ENCODE results near the gene SLC30A4. TPM values are rescaled to one million over a fixed set of nuclear protein-coding genes. Genes with fewer than 3 reads are reported as not detected.
A peak's percentile ranks its signal among the peaks of the same experiment; 100 is the strongest.

The SLC30A4 gene
- total RNA-seq, 1 experiment from 2014 or later: 5.8 TPM

DNA sequence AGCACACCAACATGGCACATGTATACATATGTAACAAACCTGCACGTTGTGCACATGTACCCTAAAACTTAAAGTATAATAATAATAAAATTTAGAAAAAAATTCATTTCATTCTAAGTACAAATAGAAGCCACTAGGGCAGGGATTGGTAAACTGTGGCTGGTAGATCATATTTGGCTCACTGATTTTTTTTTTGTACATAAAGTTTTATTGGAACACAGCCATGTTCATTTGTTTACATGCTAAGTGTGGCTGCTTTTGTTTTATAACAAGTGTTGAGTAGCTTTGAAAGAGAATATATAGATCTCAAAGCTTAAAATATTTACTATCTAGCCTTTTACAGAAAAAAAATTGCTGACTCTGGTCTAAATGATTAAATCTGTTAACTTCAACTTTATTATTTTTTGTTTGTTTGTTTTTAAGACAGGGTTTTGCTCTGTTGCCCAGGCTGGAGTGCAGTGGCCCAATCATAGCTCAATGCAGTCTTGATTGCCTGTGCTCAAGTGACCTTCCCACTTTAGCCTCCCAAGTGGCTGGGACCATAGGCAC lies 32.8 kb downstream of the SLC30A4 start:
- peaks cover 4% of the 10 kb centered on the region; the same call in 1 of the 2 replicates for H3K36me3 ChIP-seq
- no peaks in the 10 kb centered on the region; the same call in 1 of the 2 replicates for H3K9me3 ChIP-seq (replicated peaks)
- DNase-seq (ENCODE audit: low read depth in 1 of 2, low spot score in 2 of 2): no peak
- H3K4me3 ChIP-seq: no peak overlapping the region
- H3K4me1 ChIP-seq (replicated peaks): no peaks in the 10 kb centered on the region
- no peak overlapping the region for H3K27ac ChIP-seq
- no peaks in the 10 kb centered on the region for H3K27me3 ChIP-seq (replicated peaks)

DNA sequence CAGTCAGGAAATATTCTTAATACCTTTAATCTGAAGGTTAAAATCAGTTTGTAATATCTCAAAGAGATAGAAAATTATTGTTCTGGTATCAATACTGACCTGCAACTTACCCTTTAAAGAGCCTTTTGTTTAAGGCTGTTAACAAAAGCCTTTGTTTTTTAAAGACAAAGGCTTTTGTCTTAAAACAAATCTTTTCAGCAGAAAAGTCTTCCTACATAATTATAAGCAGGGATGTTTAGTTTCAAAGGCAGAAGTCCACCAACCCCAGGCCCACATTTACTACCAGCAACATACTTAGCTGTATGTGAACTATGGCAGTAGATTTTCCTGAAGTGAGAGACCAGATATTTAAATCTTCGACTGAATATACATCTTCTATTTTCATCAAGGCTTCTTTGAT lies 36.2 kb downstream of the SLC30A4 start:
- H3K9me3 ChIP-seq (replicated peaks): no peaks in the 10 kb centered on the region; the same call in 1 of the 2 replicates
- no peak overlapping the region for H3K4me3 ChIP-seq
- H3K36me3 ChIP-seq: peaks cover 4% of the 10 kb centered on the region; the same call in 1 of the 2 replicates
- DNase-seq (ENCODE audit: low read depth in 1 of 2, low spot score in 2 of 2): no peak
- H3K27me3 ChIP-seq (replicated peaks): no peaks in the 10 kb centered on the region
- no peak overlapping the region for H3K27ac ChIP-seq
- H3K4me1 ChIP-seq (replicated peaks): no peaks in the 10 kb centered on the region

DNA sequence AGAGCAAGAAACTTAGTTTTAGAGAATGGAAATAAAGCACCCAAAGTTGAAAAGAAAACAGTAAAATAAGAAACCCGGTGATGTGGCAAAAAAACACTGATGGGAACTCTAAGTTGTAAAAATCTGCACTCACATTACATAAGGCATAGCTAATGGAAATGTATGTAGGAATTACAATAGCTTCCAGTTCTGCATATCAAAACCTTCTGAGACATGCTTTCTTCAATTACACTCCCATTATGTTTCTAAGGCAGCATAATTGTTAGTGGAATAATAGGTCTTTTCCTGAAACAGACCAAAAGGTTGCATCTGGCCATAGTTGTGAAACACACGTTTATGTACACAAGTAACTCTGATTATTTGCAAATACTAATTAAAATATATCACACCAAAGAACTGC lies 41.4 kb downstream of the SLC30A4 start:
- no peak overlapping the region for H3K27ac ChIP-seq

DNA sequence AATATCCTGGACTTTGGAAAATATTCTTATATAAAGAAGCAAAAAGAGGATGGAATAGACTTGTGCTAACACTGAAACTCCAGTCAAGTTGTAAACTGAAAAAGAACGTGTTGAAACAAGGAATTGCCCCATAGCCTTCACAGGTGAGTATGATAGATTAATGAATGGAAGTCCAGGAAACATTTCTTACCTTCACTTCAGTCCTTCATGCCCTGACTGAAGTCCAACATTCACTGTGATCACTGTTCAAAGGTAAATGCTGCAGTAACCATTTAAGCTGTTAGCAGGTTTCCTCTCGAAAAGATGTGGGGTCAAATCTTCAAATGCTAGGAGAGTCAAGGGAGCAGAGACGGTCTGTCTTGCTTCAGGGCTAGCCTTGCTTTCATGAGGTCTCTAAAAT lies 46.1 kb downstream of the SLC30A4 start:
- Histone ChIP-seq H3K36me3 (no peaks in the 10 kb centered on the region), H3K27me3 (replicated peaks) (no peaks in the 10 kb centered on the region), H3K27ac (no peak overlapping the region), H3K9me3 (replicated peaks) (no peaks in the 10 kb centered on the region), H3K4me1 (replicated peaks) (no peaks in the 10 kb centered on the region), H3K4me3 (no peak overlapping the region)
- DNase-seq (ENCODE audit: low read depth in 1 of 2, low spot score in 2 of 2): no peak

More for the DNA sequence above, 41.4 kb downstream of the SLC30A4 start:
- no peaks in the 10 kb centered on the region for H3K9me3 ChIP-seq (replicated peaks)
- no peak for DNase-seq (ENCODE audit: low read depth in 1 of 2, low spot score in 2 of 2)
- no peaks in the 10 kb centered on the region for H3K4me1 ChIP-seq (replicated peaks)
- no peak overlapping the region for H3K4me3 ChIP-seq
- no peaks in the 10 kb centered on the region for H3K36me3 ChIP-seq
- no peaks in the 10 kb centered on the region for H3K27me3 ChIP-seq (replicated peaks)

DNA sequence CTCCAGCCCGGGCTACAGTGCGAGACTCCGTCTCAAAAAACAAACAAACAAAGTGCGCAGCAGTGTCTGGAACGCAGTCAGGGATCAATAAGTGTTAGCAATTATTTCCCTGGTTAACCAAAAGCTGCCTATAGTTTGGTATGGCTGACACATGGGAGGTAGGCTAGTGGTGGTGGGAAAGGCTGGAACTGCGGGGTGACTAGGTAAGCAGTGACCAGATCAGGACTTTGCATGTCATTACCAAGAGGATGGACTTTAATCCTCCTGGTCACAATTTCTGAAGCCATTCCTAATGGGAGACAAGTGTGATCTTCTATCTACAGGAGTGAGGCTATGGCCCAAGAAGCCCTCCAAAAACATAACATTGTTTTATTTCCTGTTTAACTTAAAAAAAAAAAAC lies 47.8 kb downstream of the SLC30A4 start:
- H3K27ac ChIP-seq: no peak overlapping the region

DNA sequence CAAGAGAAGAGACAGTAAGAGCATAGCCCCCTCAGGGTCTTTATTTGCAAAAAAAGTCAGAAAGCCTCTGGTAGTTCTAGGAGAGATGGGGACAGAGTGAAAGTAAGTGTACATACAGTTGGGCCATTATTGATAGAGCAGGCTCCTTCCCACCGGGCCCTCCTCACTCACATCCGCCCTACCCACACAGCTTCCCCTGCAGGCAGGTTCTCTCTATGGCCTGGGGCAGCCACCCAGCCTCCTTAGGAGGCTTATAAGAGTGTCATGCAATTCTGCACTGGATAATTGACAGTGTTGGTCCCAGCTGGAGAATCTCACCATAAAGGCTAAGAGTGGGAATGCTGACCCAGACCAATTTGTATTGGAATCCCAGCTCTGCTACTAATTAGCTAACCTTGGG lies 49.5 kb downstream of the SLC30A4 start:
- H3K4me1 ChIP-seq (replicated peaks): no peaks in the 10 kb centered on the region
- DNase-seq (ENCODE audit: low read depth in 1 of 2, low spot score in 2 of 2): no peak
- H3K4me3 ChIP-seq: no peak overlapping the region
- no peaks in the 10 kb centered on the region for H3K27me3 ChIP-seq (replicated peaks)
- H3K9me3 ChIP-seq (replicated peaks): no peaks in the 10 kb centered on the region
- H3K27ac ChIP-seq: no peak overlapping the region
- H3K36me3 ChIP-seq: no peaks in the 10 kb centered on the region

More for the DNA sequence above, 47.8 kb downstream of the SLC30A4 start:
- no peak for DNase-seq (ENCODE audit: low read depth in 1 of 2, low spot score in 2 of 2)
- Histone ChIP-seq H3K27me3 (replicated peaks) (no peaks in the 10 kb centered on the region), H3K36me3 (no peaks in the 10 kb centered on the region), H3K4me1 (replicated peaks) (no peaks in the 10 kb centered on the region), H3K9me3 (replicated peaks) (no peaks in the 10 kb centered on the region), H3K4me3 (no peak overlapping the region)

DNA sequence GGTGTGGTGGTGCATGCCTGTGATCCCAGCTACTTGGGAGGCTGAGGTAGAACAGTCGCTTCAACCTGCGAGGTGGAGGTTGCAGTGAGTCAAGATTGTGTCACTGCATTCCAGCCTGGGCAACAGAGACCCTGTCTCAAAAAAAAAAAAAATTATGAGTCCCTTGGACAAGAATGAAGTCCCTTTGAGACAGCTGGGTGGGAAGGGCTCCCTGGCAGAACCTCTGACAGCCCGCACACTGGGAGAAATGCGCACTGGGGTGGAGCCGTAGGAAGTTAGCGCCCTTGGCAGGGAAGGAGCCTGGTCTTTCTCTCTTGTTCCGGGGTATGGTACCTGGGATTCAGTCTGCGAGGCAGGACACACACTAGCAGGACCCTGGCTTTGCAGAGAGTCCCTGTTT lies 51.4 kb downstream of the SLC30A4 start:
- Histone ChIP-seq H3K36me3 (no peaks in the 10 kb centered on the region), H3K4me3 (no peak overlapping the region), H3K9me3 (replicated peaks) (no peaks in the 10 kb centered on the region), H3K27ac (no peak overlapping the region), H3K4me1 (replicated peaks) (no peaks in the 10 kb centered on the region), H3K27me3 (replicated peaks) (no peaks in the 10 kb centered on the region)
- no peak for DNase-seq (ENCODE audit: low read depth in 1 of 2, low spot score in 2 of 2)

DNA sequence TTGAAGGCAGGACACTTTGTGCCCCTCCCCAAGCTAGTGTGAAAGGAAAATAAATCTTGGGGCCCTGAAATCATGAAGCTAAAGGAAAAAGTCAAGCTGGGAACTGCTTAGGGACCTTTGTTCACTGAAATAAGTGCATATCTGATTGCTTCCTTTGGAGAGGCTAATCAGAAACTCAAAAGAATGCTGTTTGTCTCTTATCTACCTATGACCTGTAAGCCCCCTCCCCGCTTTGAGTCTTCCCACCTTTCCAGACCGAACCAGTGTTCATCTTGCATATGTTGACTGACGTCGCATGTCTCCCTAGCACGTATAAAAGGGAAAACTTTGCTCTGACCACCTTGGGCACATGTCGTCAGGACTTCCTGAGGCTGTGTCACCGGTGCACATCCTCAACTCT lies 53.1 kb downstream of the SLC30A4 start:
- no peak for DNase-seq (ENCODE audit: low read depth in 1 of 2, low spot score in 2 of 2)
- Histone ChIP-seq H3K4me1 (replicated peaks) (no peaks in the 10 kb centered on the region), H3K27me3 (replicated peaks) (no peaks in the 10 kb centered on the region), H3K27ac (no peak overlapping the region), H3K4me3 (no peak overlapping the region), H3K36me3 (no peaks in the 10 kb centered on the region), H3K9me3 (replicated peaks) (no peaks in the 10 kb centered on the region)

DNA sequence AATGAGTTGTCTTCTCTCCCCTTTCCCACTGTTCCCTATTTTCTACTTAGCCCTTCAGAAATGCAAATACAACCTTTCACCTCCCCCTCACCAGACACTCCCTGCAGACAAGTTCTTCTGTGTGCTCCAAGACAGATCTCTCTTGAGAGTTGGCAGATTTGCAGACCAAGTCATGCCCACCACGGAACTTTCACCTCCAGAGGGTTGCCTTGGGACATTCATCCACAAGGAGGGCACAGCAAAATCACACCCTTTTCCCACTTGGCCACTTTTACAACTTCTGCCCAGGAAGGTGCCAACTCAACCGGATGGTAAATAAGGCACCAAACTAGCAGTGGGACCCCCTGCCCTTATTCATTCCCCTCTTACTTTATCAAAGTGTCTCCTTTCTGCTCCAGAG lies 53.5 kb downstream of the SLC30A4 start:
- Histone ChIP-seq H3K9me3 (replicated peaks) (no peaks in the 10 kb centered on the region), H3K36me3 (no peaks in the 10 kb centered on the region), H3K4me3 (no peak overlapping the region), H3K4me1 (replicated peaks) (no peaks in the 10 kb centered on the region), H3K27me3 (replicated peaks) (no peaks in the 10 kb centered on the region), H3K27ac (no peak overlapping the region)
- no peak for DNase-seq (ENCODE audit: low read depth in 1 of 2, low spot score in 2 of 2)

DNA sequence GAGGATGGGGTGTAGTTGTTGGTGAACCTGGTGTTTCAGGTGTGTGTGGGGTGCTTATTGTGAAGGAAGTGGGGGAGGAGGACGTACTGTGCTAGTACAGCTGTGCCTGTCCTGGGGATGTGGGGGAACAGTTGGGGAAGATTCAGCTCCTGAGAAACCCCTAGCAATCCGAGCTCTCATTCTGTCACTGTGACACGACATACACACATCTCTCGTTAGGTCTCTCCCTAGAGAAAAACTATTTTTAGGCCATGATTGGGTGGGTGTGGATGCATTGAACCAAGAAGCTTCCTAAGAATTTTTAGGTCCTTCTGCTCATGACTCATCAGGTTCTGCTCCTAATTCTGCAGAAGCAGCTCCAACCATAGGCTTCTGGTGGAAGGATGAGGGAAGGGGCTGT lies 54.3 kb downstream of the SLC30A4 start:
- Histone ChIP-seq H3K9me3 (replicated peaks) (no peaks in the 10 kb centered on the region), H3K4me1 (replicated peaks) (no peaks in the 10 kb centered on the region), H3K4me3 (no peak overlapping the region), H3K27me3 (replicated peaks) (no peaks in the 10 kb centered on the region), H3K27ac (no peak overlapping the region), H3K36me3 (no peaks in the 10 kb centered on the region)
- DNase-seq (ENCODE audit: low read depth in 1 of 2, low spot score in 2 of 2): no peak

DNA sequence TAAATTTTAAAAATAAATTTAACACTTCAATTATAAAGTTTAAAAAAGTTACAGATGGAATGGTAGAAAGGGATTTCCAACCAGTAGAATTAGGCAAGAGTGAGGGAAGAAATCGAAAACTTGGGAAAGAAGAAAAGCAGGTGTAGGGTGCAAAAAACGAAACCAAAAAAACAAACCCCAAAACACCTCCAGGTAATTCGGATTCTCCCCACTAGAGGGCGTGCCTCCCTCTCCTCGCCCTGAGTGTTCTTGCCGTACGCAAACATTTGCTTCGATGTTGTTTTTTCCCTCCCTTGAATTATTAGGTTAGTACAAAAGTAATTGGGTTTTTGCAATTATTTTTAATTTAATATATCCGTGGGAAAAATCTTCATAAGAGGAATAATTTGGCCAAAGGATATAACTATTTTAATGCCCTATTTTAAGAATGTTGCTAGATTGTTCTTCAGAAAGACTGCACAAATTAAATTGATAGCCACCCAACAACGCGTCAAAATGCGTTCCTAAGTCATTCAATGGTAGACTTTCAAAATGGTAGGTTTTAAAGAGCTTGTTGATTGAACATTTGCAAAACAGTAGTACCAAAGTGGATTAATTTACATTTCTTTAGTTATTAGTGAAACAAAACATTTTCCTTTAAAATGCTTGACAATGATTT lies 63.7 kb downstream of the SLC30A4 start:
- no peaks in the 10 kb centered on the region for H3K9me3 ChIP-seq (replicated peaks)
- DNase-seq (ENCODE audit: low read depth in 1 of 2, low spot score in 2 of 2): peak; percentile 58 to 65
- no peak overlapping the region for H3K4me3 ChIP-seq
- no peaks in the 10 kb centered on the region for H3K27me3 ChIP-seq (replicated peaks)
- no peak overlapping the region for H3K27ac ChIP-seq
- H3K4me1 ChIP-seq (replicated peaks): peaks cover 37% of the 10 kb centered on the region
- no peaks in the 10 kb centered on the region for H3K36me3 ChIP-seq

DNA sequence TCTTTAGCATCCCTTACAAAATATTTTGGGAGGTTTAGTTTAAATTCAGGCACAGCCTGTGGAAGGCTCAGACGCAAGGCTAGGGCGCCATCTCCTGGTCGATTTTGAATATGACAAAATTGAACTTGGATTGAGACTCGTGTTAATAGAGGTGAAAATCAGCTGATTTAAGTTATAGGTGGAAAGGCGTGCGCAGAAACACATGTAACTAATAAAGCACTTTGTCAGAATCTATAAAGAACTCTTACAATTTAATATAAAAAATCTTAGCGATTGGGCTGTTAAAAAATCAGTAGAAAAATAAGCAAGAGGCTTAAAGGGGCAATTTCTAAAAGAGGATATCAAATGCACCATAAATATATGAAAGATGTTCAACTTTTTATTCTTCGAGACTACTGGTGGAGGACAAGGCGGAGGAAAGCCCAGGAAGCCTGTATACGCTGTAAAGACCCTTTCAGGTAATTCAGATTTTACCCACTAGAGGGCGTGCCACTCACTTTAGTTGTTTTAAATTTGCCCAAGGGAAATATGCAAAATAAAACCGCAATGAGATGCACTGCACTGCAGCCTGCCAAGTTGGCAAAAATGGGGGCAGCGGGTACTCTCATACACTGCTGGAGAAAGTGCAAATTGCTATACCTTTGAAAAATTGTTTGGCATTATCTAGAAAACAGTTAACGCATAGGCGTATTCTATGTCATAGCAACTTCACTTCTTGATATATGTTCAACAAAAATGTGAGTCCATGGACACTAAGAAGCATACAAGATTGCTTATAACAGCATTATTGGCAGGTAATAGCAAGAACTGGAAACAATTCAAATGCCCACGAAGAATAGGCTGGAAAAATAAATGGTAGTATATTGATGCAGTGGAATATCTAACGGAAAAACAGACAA lies 64.7 kb downstream of the SLC30A4 start:
- peak; percentile 81 to 83 for DNase-seq (ENCODE audit: low read depth in 1 of 2, low spot score in 2 of 2)
- H3K4me1 ChIP-seq (replicated peaks): peaks cover 37% of the 10 kb centered on the region
- H3K27ac ChIP-seq: peak overlapping the region; percentile 89
- no peaks in the 10 kb centered on the region for H3K27me3 ChIP-seq (replicated peaks)
- peak overlapping the region; percentile 8 for H3K4me3 ChIP-seq
- no peaks in the 10 kb centered on the region for H3K36me3 ChIP-seq
- H3K9me3 ChIP-seq (replicated peaks): no peaks in the 10 kb centered on the region

DNA sequence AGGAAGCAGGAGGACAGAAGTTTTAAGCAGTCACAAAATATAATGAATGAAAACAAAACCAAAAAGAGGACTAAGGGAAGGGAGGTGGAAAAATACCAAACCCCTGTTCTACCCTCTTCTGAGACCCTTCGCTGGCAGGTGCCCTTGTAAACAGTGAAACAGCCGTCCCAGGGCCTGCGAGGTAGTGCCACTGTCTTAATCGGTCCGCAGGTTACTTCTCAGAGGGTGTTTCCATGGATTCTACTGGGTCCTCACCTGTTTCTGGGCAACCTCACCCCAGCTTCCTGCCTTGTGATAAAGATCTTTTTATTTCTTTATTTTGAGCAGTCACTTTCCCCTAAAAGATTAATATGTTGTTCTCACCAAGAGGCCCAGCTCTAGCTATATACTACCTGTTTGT lies 65.3 kb downstream of the SLC30A4 start:
- no peak overlapping the region for H3K4me3 ChIP-seq
- H3K36me3 ChIP-seq: no peaks in the 10 kb centered on the region
- peaks cover 37% of the 10 kb centered on the region for H3K4me1 ChIP-seq (replicated peaks)
- H3K9me3 ChIP-seq (replicated peaks): no peaks in the 10 kb centered on the region
- no peaks in the 10 kb centered on the region for H3K27me3 ChIP-seq (replicated peaks)
- no peak for DNase-seq (ENCODE audit: low read depth in 1 of 2, low spot score in 2 of 2)
- peak overlapping the region; percentile 89 for H3K27ac ChIP-seq

All from SJSA1 (cell line).